ENCODE measurements around the gene NVL. TPM values are rescaled to one million over a fixed set of nuclear protein-coding genes. Genes with fewer than 3 reads are reported as not detected.

NVL gene
- total RNA-seq, 1 experiment from 2014 or later: 43.4 TPM

- Mint-ChIP-seq H3K4me3 (ENCODE audit: low read depth, unreplicated experiment) (no peak overlapping the region), H3K9me3 (ENCODE audit: low read depth, unreplicated experiment) (no peaks in the 10 kb centered on the region), H3K27ac (ENCODE audit: unreplicated experiment) (no peak overlapping the region), H3K27me3 (ENCODE audit: unreplicated experiment) (no peaks in the 10 kb centered on the region), H3K4me1 (ENCODE audit: low read depth, unreplicated experiment) (no peaks in the 10 kb centered on the region), H3K36me3 (ENCODE audit: insufficient read depth, unreplicated experiment) (peaks cover 12% of the 10 kb centered on the region)
- CTCF ChIA-PET: interaction anchor here (0.6 kb wide), 1 partner anchor 937 kb away, joined by 3 read pairs; no protein-coding TSS in a partner anchor
- intact Hi-C loops (cut with micrococcal nuclease; ENCODE audit: unreplicated experiment): loop anchor here (10.0 kb wide), 1 partner anchor 95 kb away; no protein-coding TSS in a partner anchor
- BruUV-seq (replicated peaks): no TSS peak
- DNase-seq: no peak
- no peak for TF ChIP-seq CTCF (IDR thresholded peaks at IDR 0.05; ENCODE audit: unreplicated experiment)
Observed at GRCh38 chr1:224259986-224260385, 70.0 kb downstream of the NVL start.

GRCh38 chr1:224258351-224258750 lies 71.6 kb downstream of the NVL start:
- no peaks in the 10 kb centered on the region for H3K27me3 Mint-ChIP-seq (ENCODE audit: unreplicated experiment)
- no peak for TF ChIP-seq CTCF (IDR thresholded peaks at IDR 0.05; ENCODE audit: unreplicated experiment)
- CTCF ChIA-PET: no interaction called here
- no peaks in the 10 kb centered on the region for H3K9me3 Mint-ChIP-seq (ENCODE audit: low read depth, unreplicated experiment)
- H3K36me3 Mint-ChIP-seq (ENCODE audit: insufficient read depth, unreplicated experiment): peaks cover 11% of the 10 kb centered on the region
- BruUV-seq (replicated peaks): no TSS peak
- H3K27ac Mint-ChIP-seq (ENCODE audit: unreplicated experiment): no peak overlapping the region
- intact Hi-C loops (cut with micrococcal nuclease; ENCODE audit: unreplicated experiment): no loop called here
- no peak overlapping the region for H3K4me3 Mint-ChIP-seq (ENCODE audit: low read depth, unreplicated experiment)
- no peaks in the 10 kb centered on the region for H3K4me1 Mint-ChIP-seq (ENCODE audit: low read depth, unreplicated experiment)
- no peak for DNase-seq

- CTCF ChIA-PET: no interaction called here
- H3K4me3 Mint-ChIP-seq (ENCODE audit: low read depth, unreplicated experiment): no peak overlapping the region
- H3K27ac Mint-ChIP-seq (ENCODE audit: unreplicated experiment): no peak overlapping the region
Observed at GRCh38 chr1:224256640-224257039, 73.3 kb downstream of the NVL start.

GRCh38 chr1:224253721-224254120 lies 76.3 kb downstream of the NVL start:
- intact Hi-C loops (cut with micrococcal nuclease; ENCODE audit: unreplicated experiment): no loop called here
- Mint-ChIP-seq H3K27ac (ENCODE audit: unreplicated experiment) (no peak overlapping the region), H3K4me1 (ENCODE audit: low read depth, unreplicated experiment) (no peaks in the 10 kb centered on the region), H3K36me3 (ENCODE audit: insufficient read depth, unreplicated experiment) (peaks cover 13% of the 10 kb centered on the region), H3K27me3 (ENCODE audit: unreplicated experiment) (no peaks in the 10 kb centered on the region), H3K9me3 (ENCODE audit: low read depth, unreplicated experiment) (no peaks in the 10 kb centered on the region), H3K4me3 (ENCODE audit: low read depth, unreplicated experiment) (no peak overlapping the region)
- CTCF ChIA-PET: interaction anchor here (0.7 kb wide), 1 partner anchor 46 kb away, joined by 6 read pairs; no protein-coding TSS in a partner anchor
- no peak for DNase-seq
- no peak for TF ChIP-seq CTCF (IDR thresholded peaks at IDR 0.05; ENCODE audit: unreplicated experiment)
- BruUV-seq (replicated peaks): no TSS peak

More at GRCh38 chr1:224256640-224257039, 73.3 kb downstream of the NVL start:
- no TSS peak for BruUV-seq (replicated peaks)
- DNase-seq: no peak
- intact Hi-C loops (cut with micrococcal nuclease; ENCODE audit: unreplicated experiment): no loop called here
- H3K36me3 Mint-ChIP-seq (ENCODE audit: insufficient read depth, unreplicated experiment): peaks cover 11% of the 10 kb centered on the region
- no peaks in the 10 kb centered on the region for H3K27me3 Mint-ChIP-seq (ENCODE audit: unreplicated experiment)
- no peaks in the 10 kb centered on the region for H3K9me3 Mint-ChIP-seq (ENCODE audit: low read depth, unreplicated experiment)
- TF ChIP-seq CTCF (IDR thresholded peaks at IDR 0.05; ENCODE audit: unreplicated experiment): no peak
- H3K4me1 Mint-ChIP-seq (ENCODE audit: low read depth, unreplicated experiment): no peaks in the 10 kb centered on the region
